GM18502 (cell line): ENCODE data around the gene KCNS3.
"Not testable (repeated sequence)": the region's sequence is repeated elsewhere in the genome, so short reads cannot be mapped to it uniquely, and the experiment has no call there.

Source experiments
- ATAC-seq: cut with Tn5 transposase; IDR thresholded peaks from one replicate; pipeline ENCODE4 v1.9.1; 2021; ENCODE audit warnings: mild to moderate bottlenecking; ENCODE audit not compliant: unreplicated experiment, poor library complexity

The KCNS3 gene

DNA sequence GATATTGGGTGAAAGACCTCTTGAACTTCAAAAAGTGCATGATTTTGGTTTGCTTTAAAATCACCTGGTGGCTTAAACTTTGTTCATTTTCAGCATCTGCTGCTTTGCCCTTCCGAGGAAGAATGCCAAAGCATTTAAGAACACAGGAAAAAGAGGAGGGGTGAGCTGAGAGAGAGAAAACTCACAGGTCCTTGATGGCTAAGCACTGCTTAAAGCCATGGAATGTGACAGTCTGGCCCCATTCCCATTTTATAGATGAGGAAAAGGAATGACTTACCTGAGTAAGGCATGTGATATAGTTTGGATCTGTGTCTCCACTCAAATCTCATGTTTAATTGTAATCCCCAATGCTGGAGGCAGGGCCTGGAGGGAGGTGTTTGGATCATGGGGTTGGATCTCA, 58.1 kb downstream of the KCNS3 start:
- no peak for ATAC-seq

DNA sequence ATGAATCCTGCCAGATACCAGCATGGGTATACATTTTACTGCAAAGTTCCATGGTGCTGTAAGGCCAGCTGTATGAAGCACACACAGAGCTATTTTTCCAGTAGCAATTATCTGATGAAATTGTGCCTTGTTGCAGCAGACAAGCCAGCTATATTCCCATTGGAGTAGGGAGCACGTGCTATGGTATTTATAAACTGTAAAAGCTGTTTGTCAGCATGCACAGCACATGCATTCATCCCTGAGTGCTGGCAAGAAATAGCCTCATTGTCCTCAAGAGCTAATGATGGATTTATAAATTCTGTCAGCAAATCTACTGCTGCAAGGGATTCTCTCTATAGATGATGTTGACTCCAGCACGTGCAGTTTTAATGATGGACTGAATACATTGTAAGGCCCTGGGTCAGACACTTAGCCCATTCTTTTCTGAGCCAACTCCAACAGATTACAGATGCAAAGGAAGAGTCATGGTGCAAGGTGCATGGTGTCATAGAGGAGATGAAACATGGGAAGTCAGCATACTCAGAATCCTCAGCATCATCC, 61.7 kb downstream of the KCNS3 start:
- ATAC-seq = no peak

DNA sequence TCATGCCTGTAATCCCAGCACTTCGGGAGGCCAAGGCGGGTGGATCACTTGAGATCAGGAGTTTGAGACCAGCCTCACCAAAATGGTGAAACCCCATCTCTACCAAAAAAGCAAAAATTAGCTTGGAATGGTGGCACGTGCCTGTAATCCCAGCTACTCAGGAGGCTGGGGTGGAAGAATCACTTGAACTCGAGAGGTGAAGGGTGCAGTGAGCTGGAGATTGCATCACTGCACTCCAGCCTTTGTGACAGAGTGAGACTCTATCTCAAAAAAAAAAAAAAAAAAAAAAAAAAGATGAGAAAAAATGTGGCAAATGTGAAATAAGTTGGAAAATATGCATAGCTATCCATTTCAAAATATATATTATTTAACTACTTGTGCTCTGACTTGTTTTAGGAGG, 65.0 kb downstream of the KCNS3 start:
- ATAC-seq = no peak

DNA sequence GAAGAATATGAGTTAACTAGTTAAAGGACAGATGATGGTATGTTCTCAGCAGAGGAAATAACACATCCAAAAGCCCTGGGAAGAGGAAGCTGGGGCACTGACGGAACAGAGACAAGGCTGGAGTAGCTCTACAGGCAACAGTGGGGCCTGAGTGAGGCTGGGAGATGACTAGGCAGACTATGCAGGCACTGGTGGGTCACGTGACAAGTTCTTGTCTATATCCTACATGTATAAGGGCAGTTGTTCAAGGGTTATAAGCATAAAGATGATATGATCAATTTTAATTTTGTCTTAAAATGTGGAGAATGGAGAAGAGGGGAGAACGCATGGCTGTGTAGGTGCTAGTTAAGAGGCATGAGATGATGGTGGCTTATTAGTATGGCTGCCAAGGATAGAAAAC, 68.6 kb downstream of the KCNS3 start:
- ATAC-seq = no peak

DNA sequence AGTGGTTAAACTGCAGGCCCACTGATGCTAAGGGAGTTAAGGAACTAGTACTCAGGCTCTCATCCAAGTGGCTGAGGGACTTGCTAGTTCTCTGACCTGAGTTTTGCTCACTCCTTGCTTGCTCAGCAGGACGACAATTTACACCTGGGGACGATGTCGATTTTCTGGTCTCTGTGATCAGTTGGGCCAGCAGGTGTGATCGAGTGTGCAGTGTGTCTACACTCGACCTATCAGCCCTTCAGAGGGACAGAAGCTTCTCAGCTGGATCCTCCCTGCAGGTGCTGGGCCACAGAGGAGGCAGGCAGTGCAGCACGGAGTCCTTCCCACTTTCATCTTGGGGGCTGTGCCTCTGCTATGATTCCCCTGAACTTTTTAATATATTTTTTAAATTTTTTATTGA, 71.5 kb downstream of the KCNS3 start:
- no peak for ATAC-seq

DNA sequence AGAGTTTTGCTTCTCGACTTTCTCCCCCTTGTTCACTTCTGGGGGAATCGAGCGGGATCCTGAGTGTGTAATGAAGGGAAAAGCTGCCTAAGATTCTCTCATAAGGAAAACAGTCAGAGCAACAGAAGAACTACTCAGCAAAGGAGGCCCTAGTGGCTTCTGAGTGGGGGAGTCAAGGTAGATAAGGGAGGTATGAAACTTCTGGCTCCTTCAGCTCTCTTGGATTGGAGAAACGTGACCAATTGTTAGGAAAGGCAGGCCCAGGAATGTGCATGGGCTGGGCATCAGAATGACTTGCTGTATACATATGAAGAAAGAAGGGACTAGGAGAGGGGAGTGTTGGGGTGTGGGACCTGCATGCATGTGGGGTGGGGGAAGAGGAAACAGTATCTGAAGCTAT, 73.1 kb downstream of the KCNS3 start:
- ATAC-seq = no peak

DNA sequence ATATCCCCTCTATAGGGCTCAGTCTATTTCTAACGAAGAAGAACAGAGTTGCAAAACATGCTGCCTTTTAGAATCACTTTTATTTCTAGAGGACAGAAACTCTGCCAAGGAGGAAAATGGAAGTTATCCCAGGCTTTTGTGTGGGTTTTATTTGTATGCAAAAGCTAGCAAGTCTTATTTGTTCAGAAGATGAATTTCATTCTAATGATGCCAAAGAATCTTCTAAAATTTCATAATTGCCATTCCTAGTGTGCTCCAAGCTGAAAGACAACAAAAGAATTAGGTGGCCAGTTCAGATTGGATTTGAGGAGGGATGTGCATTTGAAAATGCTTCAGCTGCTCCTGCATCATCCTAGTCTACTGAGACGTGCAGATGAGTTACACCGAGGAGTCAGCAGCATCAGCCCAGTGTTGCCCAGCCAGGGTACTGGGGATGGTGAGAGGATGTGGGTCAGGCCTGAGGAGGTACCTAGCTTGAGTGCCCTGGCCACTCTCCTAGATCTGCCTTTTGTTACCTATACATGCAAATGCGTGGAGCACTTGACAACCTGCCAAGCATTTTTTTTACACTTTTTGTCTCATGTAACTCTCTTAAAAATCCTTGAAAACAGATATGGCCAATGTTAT, 80.1 kb downstream of the KCNS3 start:
- no peak for ATAC-seq

DNA sequence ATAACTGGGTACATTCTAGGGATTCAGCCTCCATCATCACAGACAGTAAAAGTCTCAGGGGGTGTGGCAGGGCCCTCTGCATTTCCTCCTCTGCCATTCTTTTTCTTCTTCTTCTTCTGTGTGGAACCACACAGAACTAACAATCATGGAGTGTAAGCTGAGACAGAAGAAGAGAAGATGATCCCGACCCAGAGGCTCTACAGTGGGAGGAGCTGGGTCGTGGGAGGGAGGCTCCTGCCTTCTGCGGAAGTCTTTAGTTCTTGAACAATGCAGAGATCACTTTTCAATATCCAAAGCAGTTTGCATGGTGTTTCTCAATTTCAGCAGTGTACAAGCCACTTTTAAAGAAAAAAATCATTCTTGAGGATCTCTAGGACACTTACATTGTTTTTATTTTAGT, 80.9 kb downstream of the KCNS3 start:
- no peak for ATAC-seq

DNA sequence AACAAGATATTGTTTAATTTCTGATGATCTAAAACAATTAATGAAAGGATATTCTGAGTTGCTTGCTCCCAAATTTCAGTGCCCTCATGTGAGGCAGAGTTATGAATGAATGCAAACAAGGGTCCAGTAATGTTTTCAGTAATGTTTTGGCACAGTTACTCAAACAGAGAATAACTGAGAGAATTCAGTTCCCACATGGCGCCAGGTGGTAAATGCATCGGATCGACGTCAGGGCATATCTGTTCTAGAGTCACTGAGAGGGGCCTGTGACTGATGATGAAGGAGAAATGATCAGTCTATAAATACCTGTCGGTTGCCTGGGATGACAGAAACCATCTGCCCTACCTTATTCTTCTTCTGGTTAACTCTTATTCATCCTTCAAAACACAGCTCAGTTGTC, 81.4 kb downstream of the KCNS3 start:
- no peak for ATAC-seq

DNA sequence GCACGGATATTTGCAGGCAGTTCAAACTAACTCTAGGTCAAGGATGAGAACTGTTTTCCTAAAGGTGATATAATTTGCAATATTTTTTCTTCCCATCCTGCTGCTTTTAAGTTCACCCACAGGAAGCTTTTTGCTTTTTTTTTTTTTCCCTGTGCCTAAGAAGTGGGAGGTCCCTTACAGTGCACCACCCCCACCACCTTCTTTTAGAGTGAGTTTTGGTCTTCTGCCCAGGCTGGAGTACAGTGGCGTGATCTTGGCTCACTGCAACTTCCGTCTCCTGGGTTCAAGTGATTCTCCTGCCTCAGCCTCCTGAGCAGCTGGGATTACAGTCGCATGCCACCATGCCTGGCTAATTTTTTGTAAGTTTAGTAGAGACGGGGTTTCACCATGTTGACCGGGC, 82.5 kb downstream of the KCNS3 start:
- no peak for ATAC-seq

DNA sequence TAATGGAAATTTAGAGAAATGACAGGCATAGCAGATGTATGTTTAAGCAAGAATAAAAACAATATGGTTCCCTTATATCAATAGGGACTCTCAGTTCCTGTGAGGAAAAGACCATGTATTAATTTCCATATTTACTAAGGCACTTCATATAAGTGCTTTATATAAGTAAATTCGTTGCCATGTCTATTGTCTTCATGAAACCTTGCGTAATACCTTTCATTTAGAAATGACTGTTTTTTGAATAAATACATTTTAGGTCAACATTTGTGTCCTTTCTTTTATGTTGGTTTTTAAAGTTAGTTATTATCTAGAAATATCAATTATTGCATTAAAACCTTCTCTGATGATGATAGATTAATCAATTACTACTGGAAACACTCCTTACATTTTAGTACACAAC, 83.3 kb downstream of the KCNS3 start:
- ATAC-seq = no peak

DNA sequence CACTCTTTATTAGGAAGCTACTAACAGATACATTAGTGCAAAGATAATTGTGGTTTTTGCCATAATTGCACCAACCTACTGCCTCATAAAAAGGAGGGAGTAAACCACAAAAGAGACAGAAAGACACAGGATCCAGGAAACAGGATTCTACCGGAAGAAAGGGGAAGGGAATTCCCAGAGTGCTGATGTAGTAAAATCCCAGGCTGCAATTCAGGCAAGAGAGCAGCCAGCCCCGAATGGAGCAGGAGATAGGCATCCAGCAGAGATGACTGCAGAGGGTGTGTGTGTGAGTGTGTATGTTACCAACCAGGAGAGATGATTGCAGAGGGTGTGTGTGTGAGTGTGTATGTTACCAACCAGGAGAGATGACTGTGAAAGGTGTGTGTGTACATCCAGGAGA, 84.4 kb downstream of the KCNS3 start:
- no peak for ATAC-seq

DNA sequence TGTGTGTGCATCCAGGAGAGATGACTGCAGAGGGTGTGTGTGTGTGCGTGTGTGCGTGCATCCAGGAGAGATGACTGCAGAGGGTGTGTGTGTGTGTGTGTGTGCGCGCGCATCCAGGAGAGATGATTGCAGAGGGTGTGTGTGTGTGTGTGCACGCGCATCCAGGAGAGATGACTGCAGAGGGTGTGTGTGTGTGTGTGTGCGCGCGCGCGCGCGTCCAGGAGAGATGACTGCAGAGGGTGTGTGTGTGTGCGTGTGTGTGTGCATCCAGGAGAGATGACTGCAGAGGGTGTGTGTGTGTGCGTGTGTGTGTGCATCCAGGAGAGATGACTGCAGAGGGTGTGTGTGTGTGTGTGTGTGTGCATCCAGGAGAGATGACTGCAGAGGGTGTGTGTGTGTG, 85.1 kb downstream of the KCNS3 start:
- ATAC-seq = not testable (repeated sequence)

DNA sequence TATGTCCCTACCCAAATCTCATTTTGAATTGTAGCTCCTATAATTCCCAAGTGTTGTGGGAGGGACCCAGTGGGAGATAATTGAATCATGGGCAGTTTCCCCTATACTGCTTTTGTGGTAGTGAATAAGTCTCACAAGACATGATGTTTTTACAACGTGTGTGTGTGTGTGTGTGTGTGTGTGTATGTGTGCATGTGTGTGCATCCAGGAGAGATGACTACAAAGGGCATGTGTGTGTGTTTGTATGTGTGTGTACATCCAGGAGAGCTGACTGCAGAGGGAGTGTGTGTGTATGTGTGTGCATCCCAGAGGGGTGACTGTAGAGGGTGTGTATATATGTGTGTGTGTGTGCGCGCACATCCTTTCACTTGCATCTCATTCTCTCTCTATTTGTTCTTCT, 86.7 kb downstream of the KCNS3 start:
- ATAC-seq = no peak

DNA sequence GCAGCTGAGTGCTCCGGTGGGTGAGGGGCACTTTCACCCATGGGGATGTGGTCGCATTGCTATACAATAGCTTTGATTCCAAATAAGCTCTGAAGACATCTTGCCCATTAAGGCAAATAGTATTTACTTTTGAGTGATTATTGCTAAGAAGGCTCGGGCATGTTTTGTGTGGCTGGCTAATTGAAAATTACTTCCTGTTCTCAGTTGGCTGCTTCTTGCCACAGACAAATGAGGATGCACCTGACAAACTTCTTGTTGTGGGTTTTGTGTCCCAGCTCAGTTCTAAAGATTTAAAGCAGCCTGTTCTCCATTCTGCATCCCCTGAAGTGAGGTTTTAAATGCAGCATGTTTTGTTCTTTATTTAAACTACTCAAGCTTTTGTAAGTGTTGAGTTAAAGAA, 88.3 kb downstream of the KCNS3 start:
- ATAC-seq = no peak

DNA sequence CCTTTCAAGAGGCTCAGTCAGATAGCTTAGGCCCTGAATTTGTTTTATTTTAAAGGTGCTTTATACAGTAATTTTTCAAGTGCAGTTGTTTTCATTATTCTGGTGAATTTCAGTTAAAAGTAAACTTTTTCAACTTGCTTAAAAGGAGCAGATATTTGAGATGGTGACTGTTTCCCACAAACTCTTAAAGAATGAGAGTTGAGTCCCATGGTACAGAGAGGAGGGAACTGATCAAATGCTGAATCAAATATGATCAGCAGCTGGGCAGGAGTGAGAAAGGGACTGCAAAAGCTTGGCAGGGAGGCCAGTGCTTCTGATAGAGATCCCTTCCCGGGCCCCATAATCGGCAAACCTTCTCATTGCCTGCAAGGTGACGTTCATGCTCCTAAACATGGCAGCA, 91.2 kb downstream of the KCNS3 start:
- ATAC-seq = no peak

DNA sequence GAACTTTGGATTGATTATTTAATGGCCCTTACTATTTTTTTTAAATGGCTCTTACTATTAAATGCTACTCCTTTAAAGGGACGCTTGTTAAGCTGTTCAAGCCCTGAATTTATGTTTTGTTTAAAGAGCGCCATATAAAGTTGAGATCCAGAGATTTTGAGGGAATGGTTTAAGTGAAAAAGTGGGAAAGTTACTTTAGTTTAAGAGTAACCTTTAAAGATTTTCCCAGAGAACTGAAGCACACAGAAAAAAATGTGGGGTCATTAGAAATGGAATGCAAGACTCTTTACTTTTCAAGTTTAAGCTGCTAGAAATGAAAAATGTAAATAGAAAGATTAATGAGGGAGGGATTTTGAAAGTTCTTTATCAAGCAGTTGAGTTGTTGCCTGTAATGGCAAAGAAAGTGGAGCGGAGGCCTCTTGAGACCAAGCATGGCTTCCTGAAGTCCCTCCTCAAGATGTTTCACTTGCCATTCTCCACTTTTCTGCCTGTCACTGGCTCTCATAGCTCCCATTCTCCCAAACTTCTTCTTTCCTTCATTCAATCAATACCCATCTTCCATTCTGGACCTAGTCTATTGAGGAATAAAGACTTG, 93.2 kb downstream of the KCNS3 start:
- no peak for ATAC-seq

DNA sequence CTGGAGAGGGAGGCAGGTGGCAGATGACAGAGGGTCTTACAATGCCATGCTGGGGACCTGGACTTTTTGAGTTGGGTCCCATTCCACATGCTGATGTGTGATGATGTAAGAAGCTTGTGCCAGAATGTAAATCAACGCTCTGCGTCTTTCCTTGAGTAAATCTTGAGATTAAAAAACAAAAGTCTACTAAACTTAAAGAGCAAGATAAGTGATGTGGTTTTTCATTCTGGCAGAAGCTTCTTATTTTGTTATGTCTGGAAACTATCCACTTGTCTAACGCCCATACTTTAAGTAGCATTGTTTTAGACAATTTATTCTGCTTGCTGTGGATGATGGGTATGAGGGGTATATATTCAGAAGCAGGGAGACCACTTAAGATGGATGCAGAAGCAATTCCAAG, 94.5 kb downstream of the KCNS3 start:
- no peak for ATAC-seq

DNA sequence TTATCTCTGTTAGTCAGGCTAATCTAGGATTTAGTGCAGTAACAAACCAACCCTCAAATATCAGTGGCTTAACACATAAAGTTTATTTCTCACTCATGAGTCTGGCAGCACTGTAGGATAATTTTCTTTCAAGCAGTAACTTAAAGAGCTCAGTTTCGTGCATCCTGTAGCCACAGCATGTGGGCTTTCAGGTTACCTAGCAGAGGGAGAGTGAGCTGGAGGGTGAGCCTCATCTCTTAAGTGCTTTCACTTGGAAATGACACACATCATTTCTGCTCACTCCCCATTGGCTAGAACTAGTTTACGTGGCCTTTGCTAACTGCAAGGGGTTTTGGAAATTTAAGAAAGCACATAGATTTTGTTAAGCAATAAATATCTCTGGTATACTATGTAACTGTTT, 96.9 kb downstream of the KCNS3 start:
- ATAC-seq = no peak

DNA sequence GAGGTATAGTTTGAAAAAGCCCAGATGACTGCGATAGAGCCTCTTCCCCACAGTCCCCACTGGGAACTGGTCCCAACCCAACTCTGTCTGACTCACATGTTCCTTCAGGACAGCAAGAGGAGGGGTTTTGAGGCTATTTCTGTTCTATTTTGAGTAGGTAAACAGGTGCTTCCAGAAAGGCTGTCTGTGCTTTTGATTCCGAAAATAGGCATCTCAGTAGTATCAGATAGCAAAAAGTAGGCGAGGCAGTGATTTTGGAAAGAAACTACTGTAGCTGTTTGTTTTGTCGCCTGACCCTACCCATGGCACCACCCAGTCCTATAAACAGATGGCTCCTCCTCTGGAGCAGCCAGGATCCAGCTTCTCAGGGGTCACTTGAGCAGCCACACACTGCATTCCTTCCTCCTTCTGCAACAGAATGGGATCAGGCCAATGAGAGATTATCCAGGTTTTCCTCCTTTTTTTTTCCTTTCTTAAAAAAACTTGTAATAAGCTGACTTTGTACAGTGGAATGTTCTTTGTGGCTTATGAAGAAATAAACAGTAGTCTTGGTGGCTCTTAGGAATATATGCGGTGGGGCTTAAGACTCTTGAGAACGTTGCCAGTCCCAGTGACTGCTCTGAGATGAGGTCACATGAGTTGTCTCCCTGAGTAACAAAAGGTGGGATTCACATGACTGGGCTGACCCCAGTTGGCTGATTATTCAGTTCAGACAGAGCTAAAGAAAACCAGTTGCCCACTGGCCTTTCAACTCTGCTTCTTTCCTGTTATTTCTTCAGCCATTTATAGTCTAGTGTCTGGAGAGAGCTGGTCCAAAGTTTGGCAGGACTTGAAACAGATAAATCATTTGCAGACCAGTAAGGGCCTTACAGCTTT, 98.6 kb downstream of the KCNS3 start:
- no peak for ATAC-seq

DNA sequence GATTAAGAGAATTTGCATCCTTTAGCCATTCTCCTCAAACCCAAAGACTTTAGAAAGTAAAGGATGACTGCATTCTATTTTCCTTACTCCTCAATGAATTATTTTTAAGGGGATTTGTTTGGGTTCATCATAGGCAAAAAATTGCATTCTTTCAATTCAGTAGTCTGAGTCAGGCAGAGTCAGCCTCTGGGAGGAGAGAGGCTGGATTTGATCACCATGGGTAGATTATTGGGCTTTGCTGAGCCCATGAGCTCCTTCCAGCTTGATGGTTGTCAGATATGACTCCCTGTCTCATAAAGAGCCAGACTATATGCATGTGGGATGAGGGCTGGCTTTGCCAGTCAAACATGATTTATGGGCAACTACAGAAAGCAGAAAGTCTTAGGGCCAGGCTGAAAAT, 101.2 kb downstream of the KCNS3 start:
- ATAC-seq = no peak
